Measurements from ENCODE around the gene NPIPA2.
"Not testable (repeated sequence)": the region's sequence is repeated elsewhere in the genome, so short reads cannot be mapped to it uniquely, and the experiment has no call there.

The NPIPA2 gene

DNA sequence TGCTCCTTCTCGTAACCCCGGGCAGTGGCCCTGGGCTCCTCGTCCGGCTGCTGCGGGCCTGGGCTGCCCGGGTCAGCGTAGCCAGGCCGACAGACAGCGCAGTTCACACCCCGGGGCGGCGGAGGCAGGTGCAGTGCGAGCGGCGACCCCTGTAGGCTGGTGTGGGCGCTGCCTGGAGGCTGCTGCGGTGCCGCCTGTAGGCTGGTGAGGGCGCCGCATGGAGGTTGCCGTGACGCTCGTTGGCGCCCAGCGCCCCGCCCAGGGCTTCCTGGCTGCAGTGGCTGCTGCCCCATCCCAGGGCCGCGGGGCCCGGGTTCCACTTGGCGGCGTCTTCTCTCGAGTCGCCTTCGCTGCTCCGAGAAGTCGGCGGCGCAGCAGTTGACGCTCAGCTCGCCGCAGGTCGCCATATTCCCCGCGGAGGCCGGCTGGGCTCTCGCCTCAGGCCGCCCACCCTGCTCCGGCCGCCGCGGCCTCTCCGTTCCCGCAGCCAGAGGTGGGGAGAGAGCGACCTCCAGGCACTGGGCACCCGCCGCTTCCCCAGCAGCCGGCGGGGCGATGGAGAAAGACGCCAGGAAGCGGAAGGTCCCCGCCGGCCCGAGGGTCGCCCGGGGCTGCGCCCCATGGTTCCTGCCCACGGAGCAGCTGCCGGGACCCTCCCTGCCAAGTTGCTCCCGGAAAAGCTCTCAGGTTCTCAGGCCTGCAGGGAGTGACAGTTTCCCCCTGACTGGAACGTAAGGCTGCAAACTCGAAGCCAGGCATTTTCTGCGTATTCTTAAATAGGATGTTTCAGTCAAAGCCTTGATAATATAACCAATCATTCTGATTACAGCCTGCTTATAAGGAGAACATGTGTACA is at the start of gene NPIPA2:
NPIPA2 (plus strand) TSS at position 261 of the 856 bp plus-strand sequence. CDS start 5,533 bp downstream, outside the sequence.
- not testable (repeated sequence) for DNase-seq

DNA sequence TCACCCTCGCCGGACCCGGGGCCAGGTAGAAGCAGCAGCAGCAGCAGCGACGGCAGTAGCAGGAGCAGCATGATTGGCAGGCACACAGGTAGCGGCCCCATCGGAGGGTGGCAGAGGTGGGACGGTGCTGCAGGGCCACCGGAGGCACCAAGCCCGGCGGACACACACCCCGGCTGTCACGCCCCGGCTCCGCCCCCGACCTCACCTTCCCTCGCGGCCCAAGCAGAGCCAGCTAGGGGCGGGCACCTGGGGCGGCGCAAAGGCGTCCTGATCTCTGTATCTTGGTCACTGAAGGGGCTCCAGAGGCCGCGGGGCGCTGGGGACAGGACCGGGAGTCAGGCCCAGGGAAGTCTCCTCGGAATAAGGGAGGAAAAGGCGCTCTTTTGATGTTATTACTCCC is 48.2 kb upstream of the NPIPA2 start, which contains the start of gene PLA2G10:
PLA2G10 (minus strand) TSS at position 180 of the 400 bp plus-strand sequence; CDS start at position 101, 79 bp downstream.
- not testable (repeated sequence) for DNase-seq

DNA sequence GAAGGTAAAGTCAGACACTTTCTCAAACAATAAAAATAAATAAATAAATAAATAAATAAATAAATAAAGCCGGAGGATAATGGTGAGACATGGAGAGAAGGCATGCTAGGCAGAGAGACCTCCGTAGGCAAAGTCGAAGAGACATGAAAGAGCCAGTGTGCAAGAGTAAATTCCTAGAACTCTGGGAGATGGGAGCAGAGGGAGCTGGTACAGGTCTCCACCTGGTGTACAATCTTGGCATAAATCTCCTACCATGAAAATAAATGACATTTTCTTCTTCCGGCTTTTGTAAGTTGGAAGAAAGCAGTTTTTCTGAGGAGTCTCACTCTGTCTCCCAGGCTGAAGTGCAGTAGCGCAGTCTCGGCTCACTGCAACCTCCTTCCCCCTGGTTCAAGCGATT is 40.5 kb upstream of the NPIPA2 start:
- not testable (repeated sequence) for DNase-seq

DNA sequence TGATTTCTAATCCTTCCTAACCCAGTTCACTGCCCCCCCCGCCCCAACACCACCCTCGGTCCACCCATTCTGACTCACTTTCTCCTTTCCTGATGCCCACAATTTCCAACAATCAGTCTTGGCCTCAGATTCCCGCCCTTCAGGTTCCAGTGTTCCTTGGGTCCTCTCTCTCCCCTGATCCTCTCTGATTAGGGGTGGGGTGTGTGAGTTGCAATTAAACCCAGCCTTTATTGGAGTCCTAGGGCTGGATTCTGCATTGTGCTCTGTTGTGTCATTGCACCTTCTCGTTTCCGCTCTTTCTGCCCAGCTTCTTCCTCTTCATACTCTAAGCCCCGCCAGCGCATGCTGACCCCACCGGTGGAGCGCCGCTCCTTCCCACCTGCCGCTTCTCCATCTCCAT is 39.7 kb upstream of the NPIPA2 start:
- DNase-seq = not testable (repeated sequence)

DNA sequence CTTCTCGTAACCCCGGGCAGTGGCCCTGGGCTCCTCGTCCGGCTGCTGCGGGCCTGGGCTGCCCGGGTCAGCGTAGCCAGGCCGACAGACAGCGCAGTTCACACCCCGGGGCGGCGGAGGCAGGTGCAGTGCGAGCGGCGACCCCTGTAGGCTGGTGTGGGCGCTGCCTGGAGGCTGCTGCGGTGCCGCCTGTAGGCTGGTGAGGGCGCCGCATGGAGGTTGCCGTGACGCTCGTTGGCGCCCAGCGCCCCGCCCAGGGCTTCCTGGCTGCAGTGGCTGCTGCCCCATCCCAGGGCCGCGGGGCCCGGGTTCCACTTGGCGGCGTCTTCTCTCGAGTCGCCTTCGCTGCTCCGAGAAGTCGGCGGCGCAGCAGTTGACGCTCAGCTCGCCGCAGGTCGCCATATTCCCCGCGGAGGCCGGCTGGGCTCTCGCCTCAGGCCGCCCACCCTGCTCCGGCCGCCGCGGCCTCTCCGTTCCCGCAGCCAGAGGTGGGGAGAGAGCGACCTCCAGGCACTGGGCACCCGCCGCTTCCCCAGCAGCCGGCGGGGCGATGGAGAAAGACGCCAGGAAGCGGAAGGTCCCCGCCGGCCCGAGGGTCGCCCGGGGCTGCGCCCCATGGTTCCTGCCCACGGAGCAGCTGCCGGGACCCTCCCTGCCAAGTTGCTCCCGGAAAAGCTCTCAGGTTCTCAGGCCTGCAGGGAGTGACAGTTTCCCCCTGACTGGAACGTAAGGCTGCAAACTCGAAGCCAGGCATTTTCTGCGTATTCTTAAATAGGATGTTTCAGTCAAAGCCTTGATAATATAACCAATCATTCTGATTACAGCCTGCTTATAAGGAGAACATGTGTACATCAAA is 38.9 kb upstream of the NPIPA2 start, which contains the start of gene NPIPA3:
NPIPA3 (plus strand) TSS at position 256 of the 856 bp plus-strand sequence. CDS start 5,533 bp downstream, outside the sequence.
- DNase-seq = not testable (repeated sequence)

DNA sequence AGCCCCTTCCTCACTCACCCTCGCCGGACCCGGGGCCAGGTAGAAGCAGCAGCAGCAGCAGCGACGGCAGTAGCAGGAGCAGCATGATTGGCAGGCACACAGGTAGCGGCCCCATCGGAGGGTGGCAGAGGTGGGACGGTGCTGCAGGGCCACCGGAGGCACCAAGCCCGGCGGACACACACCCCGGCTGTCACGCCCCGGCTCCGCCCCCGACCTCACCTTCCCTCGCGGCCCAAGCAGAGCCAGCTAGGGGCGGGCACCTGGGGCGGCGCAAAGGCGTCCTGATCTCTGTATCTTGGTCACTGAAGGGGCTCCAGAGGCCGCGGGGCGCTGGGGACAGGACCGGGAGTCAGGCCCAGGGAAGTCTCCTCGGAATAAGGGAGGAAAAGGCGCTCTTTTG is 9.1 kb upstream of the NPIPA2 start:
- not testable (repeated sequence) for DNase-seq

DNA sequence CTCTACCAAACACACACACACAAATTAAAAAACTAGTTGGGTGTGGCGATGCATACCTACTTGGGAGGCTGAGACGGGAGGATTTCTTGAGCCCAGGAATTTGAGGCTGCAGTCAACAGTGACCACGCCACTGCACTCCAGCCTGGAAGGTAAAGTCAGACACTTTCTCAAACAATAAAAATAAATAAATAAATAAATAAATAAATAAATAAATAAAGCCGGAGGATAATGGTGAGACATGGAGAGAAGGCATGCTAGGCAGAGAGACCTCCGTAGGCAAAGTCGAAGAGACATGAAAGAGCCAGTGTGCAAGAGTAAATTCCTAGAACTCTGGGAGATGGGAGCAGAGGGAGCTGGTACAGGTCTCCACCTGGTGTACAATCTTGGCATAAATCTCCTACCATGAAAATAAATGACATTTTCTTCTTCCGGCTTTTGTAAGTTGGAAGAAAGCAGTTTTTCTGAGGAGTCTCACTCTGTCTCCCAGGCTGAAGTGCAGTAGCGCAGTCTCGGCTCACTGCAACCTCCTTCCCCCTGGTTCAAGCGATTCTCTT is 1.4 kb upstream of the NPIPA2 start:
- not testable (repeated sequence) for DNase-seq

DNA sequence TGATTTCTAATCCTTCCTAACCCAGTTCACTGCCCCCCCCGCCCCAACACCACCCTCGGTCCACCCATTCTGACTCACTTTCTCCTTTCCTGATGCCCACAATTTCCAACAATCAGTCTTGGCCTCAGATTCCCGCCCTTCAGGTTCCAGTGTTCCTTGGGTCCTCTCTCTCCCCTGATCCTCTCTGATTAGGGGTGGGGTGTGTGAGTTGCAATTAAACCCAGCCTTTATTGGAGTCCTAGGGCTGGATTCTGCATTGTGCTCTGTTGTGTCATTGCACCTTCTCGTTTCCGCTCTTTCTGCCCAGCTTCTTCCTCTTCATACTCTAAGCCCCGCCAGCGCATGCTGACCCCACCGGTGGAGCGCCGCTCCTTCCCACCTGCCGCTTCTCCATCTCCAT is 539 bp upstream of the NPIPA2 start:
- not testable (repeated sequence) for DNase-seq

DNA sequence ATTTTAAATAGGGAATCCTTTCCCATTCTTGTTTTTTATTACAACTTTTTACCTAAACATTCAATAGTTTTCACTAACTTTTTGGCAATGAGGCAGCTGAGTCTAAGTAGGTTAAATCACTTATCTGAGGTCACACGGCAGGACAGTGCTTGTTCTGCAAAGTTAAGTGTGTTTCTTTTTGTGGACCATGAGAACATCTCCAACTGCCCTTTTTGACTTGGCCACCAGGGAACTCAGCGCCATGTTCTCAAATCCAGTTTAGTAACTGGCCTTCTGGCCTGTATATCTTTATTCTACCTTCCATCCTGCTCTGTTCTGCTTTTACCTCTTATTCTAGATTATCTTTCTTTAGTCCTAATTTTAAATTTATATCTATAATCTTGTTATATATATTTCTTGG is 31.3 kb downstream of the NPIPA2 start:
- not testable (repeated sequence) for DNase-seq

DNA sequence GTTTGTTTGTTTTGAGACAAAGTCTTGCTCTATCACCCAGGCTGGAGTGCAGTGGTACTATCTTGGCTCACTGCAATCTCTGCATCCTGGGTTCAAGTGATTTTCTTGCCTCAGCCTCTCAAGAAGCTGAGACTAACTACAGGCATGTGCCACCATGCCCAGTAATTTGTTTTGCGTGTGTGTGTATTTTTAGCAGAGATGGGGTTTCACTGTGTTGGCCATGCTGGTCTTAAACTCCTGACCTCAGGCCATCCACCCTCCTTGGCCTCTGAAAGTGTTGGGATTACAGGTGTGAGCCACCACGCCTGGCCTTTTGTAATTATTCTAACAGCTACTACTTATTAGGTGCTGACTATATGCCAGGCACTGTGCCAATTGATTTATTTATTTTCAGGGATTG is 33.3 kb downstream of the NPIPA2 start:
- DNase-seq = not testable (repeated sequence)

DNA sequence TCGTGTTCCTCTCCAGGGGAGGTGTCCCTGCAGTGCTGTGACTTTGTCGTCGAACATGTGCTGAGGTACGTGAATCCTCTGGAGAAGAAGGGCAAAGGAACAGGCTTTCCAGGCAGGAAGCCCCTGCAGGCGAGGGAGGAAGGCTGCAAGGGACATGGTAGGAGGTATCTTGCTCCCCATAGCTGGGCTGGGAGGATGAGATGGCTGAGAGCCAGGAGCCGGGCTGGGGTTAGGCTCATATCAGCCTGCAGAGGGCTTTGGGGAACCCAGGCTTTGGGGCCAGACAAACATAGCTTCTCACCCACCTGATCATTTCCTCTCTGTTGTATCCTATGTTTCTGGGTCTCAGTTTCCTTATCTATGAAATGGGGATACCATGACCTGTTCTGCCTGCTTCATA is 34.4 kb downstream of the NPIPA2 start:
- not testable (repeated sequence) for DNase-seq

DNA sequence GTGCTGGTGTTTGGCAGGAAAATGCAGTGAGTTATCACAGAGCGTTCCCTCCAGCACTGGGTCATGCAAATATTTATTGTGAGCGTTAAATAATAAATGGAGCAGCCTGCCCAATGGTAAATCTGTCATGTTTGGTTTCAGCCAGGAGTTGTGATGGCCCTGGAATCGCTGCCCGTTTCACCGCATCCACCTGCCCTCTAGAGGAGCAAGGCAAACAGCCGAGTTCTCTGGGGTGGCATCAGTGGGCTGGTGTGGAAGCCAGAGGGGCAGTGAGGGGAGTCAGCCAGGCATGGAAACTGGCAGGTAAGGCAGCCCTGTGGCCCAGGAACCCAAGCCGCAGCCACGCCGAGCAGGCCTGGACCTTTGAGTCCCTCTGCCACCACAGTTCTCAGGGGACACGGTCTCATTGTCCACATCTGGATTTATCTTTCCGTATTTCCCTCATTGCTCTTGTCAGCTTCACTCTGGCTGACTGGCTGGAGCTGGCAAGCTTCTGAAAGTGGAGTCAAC is 37.1 kb downstream of the NPIPA2 start:
- DNase-seq = not testable (repeated sequence)

DNA sequence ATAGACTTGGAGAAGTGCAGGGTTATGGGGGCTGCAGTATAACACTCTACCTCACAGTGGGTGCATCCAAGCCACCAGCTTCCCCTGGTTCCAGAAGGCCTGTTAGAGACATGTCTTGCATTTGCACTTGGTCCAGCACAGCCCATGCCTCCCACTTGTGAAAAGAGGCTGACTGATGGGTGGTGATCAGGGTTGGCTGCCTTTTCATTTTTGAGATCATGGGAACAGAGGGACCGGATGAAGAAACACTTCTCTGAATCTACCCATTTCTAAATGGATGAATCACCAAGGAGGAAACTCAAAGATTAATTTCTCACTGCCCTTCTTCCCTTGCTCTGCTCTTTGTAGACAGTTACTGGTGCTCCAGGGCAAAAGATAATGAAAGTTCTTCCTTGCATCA is 43.8 kb downstream of the NPIPA2 start:
- DNase-seq = not testable (repeated sequence)

DNA sequence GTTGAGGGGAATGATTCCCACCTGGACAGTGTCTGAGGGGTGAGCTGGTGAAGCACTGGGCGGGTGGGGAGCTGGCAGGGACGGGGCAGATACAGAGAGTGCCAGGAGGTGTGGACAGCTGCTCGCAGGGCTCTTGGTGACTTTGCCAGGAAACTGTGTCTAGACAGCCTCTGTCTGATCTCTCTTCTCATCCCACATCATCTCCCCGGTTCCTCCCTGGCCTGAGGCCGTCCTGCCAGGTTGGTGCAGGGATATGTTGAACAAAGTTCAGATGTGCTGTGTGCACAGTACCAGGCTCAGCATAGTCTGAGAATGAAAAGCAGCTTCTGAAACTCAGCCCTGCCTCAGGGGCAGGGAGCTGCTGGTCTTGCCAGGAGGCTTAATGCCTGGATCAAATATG is 47.2 kb downstream of the NPIPA2 start:
- DNase-seq = not testable (repeated sequence)

DNA sequence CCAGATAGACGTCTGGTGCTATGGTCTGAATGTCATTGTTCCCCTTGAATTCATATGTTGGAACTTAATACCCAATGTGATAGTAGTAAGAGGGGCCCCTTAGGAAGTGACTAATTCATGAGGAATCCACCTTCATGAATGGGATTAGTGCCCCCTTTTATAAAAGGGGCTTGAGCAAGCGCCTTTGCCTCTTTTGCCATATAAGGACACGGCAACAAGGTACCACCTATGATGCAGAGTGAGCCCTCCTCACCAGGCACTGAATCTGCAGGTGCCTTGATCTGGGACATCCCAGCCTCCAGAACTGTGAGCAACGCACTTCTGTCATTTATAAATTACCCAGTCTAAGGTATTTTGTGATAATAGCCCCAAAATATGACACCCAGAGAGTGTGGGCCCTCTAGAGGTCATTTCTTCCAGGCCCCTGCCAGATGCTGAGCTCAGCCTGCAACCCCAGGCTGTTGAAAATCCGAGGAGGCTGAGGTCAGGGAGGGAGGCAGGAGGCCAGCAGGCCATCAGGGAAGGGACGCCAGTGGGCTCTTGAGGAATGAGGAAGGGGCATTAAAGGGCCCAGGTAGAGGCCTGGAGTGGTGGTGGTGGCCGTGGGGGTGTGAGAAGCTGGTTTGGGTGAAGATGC is 48.1 kb downstream of the NPIPA2 start:
- not testable (repeated sequence) for DNase-seq

DNA sequence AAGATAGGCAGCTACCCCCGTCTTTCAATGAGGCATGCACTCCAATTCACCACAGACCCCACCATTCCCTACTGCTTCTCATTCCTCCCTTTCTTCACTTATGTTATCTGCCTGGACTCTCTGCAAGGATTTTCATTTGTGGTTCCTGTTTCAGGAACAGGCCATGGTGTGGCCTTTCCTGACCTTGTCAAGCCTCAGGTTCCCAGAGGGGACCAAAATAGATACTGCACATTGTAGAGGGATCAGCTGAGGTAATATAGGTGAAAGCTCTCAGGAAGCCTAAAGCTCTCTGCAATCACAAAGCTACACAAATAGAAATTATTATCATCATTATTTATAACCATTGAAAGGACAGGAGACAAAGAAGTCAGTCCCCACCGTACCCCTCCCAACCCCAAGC is 50.6 kb downstream of the NPIPA2 start:
- DNase-seq = not testable (repeated sequence)

DNA sequence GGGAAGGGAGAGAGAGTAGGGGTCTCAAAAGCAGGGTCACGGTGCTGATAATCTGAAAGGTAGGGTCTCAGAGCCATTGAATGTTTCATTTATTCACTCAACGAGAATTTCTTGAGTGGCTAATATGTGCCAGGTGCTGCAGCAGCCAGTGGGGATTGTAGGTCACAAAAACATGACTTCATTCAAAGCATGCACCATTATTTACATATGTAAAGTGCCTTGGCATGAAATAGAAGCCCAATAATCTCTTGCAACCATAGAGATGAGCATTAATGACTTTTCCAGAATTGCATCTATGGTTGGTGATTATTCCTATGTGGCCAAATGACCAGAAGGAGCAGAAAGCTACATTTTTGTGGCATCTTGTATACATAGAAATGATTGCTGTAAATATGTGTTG is 55.2 kb downstream of the NPIPA2 start:
- DNase-seq = not testable (repeated sequence)

DNA sequence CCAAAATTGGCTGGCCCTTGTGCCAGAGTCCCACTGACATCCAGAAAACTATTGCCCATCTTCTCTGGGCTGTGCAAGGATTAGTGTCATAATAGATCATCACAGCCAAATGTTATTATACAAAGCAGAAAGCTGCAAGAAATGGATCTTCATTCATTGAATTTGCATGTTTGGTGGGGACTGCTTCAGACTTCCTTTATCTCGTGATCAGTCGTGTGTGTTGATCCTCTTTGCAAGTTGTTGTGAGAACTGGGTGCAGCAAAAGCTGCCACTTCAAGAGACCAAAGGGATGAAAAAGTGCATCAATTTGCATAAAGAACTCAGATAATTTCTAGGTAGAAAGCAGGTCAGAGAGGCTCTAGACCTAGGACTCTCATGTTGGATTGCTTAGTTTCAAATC is 61.2 kb downstream of the NPIPA2 start:
- not testable (repeated sequence) for DNase-seq

DNA sequence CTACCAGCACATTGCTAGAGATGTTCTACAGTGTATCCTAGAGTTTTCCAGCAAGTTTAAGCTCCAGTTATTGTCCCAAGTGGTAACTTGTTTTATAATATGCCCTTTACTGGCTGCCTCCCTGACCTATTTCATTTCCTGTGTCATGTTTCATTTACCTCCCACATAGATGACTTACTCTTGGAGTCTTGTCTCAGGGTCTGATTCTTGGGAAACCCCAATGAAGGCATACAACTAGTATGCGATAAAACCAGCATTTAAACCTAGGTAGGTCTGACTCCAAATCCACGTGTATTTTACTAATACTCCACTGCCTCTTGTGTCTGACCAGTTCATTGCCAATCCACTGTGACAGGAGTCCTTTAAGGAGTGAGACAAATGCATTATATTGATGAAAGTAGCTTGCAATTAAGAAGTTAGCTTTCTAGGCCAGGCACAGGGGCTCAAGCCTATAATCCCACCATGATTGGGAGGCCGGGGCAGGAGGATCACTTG is 64.9 kb downstream of the NPIPA2 start:
- DNase-seq = not testable (repeated sequence)

DNA sequence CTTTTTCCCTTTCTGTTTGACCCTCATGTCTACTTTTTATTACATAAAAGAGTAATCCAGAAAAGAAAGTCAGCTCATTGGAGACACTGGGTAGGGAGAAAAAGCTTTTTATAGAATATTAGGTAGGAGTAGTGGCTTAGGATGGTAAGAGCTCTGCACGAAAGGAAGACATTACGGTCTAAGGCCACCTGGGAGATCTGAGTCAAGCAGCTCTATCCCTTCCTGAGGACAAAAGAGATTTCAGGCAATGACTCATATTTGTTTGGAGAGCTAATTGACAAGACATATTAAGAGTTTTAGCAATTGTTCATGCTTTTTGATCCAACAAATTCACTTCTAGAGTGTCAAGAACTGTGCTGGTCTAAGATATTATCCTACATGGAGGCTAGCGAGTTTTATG is 71.6 kb downstream of the NPIPA2 start:
- DNase-seq = not testable (repeated sequence)
